Activated CD4-positive, alpha-beta T cell treated with anti-CD3 and anti-CD28 coated beads, Interleukin-2, amount 10 ng/mL, durations not matched to agents 7 days and 5 days (primary cell): Measurements from ENCODE around the gene SAMD10. TPM values are rescaled to one million over a fixed set of nuclear protein-coding genes. Genes with fewer than 3 reads are reported as not detected.
A peak's percentile ranks its signal among the peaks of the same experiment; 100 is the strongest.
"Not testable (repeated sequence)": the region's sequence is repeated elsewhere in the genome, so short reads cannot be mapped to it uniquely, and the experiment has no call there.

ENCODE experiments used
- CTCF ChIA-PET: fragments of 350-600 bp; sonication (Branson Sonifier 250); formaldehyde crosslinking; loops from one replicate; lab custom pipeline; 2021; ENCODE audit warnings: antibody characterized with exemption; lab: Charles Lee
- POLR2A ChIA-PET: fragments of 350-600 bp; sonication (Branson Sonifier 250); formaldehyde crosslinking; loops from one replicate; lab custom pipeline; 2021; ENCODE audit warnings: antibody characterized with exemption; lab: Charles Lee
- DNase-seq: peaks from one replicate; pipeline ENCODE4 v3.0.0-alpha.2; 2020
- H3K27ac Mint-ChIP-seq: one replicate; pipeline ENCODE4 v1.8.0; 2021; ENCODE audit warnings: mild to moderate bottlenecking, moderate library complexity, mixed read lengths
- H3K27me3 Mint-ChIP-seq: one replicate; pipeline ENCODE4 v1.8.0; 2021; ENCODE audit warnings: mixed read lengths
- H3K36me3 Mint-ChIP-seq: one replicate; pipeline ENCODE4 v1.8.0; 2021; ENCODE audit warnings: low read depth, mixed read lengths
- H3K4me1 Mint-ChIP-seq: one replicate; pipeline ENCODE4 v1.8.0; 2021; ENCODE audit warnings: mixed read lengths
- H3K4me3 Mint-ChIP-seq: one replicate; pipeline ENCODE4 v1.8.0; 2021; ENCODE audit warnings: mild to moderate bottlenecking, moderate library complexity, mixed read lengths
- H3K9me3 Mint-ChIP-seq: one replicate; pipeline ENCODE4 v1.8.0; 2021; ENCODE audit warnings: mixed read lengths
- total RNA-seq, 2 experiments: library from RNA; stranded (reverse); gene quantifications; one replicate each; pipeline ENCODE4 v1.2.3, GENCODE V29; 2021

The SAMD10 gene
- total RNA-seq, 2 experiments from 2014 or later = 16.3 to 17.2 TPM

- Mint-ChIP-seq H3K4me3 (no peak overlapping the region), H3K4me1 (peaks cover 29% of the 10 kb centered on the region), H3K27ac (no peak overlapping the region), H3K9me3 (peaks cover 2% of the 10 kb centered on the region), H3K36me3 (peaks cover 42% of the 10 kb centered on the region), H3K27me3 (no peaks in the 10 kb centered on the region)
- POLR2A ChIA-PET = no interaction called here
- CTCF ChIA-PET = no interaction called here
- DNase-seq = no peak
Observed at GRCh38 chr20:63940071-63940471, 39.4 kb downstream of the SAMD10 start.

GRCh38 chr20:63939061-63939935 is 40.1 kb downstream of the SAMD10 start:
- Mint-ChIP-seq H3K36me3 (peaks cover 46% of the 10 kb centered on the region), H3K27me3 (no peaks in the 10 kb centered on the region), H3K4me3 (no peak overlapping the region), H3K9me3 (peaks cover 2% of the 10 kb centered on the region), H3K27ac (peak overlapping the region; percentile 19), H3K4me1 (peaks cover 26% of the 10 kb centered on the region)
- POLR2A ChIA-PET = no interaction called here
- CTCF ChIA-PET = interaction anchor here (1.8 kb wide), 1 partner anchor 65 kb away, joined by 3 read pairs; no protein-coding TSS in a partner anchor
- no peak for DNase-seq

DNA sequence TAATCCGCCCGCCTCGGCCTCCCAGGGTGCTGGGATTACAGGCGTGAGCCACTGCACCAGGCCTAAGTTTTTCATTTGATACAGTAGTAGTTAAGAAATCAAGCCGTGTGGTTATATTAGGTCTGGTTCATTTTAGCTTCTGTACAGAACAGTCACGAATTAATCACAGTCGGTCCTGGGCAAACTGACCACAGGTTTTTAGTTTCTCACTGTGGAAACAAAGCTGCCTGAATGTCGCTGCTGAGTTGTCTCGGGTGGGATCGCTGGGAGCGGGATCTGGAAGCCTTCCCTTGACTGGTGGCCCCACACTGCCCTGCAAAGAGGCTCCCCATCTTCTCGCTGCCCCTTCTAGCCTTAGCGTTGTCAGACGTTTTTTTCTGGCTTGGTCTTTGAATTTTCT is 41.8 kb downstream of the SAMD10 start:
- Mint-ChIP-seq H3K9me3 (peaks cover 2% of the 10 kb centered on the region), H3K4me1 (peaks cover 20% of the 10 kb centered on the region), H3K4me3 (no peak overlapping the region), H3K27me3 (no peaks in the 10 kb centered on the region), H3K36me3 (peaks cover 46% of the 10 kb centered on the region), H3K27ac (no peak overlapping the region)
- no peak for DNase-seq
- ChIA-PET CTCF (interaction anchor here (0.6 to 1.4 kb wide), 3 partner anchors 16 to 41 kb away, joined by 3 to 4 read pairs (median 3); no protein-coding TSS in a partner anchor), POLR2A (no interaction called here)

DNA sequence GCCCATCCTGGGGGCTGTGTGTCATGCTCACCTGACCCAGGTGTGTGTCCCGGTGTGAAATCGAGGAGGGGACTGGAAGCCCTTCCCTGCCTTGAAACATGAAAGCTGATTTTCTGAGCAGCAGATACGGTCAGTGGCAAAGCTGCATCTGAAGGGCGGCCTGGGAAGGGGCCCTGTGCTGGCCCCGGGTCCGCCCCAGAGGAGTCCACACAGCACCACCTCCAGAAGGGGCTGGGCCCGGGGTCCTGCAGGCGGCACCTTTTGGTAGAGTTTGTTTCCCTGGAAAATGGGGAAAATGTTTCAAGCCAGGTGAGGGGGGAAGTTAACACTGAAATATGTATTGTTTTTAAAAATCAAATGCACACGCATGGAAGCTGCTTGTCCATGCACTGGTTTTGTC is 44.0 kb downstream of the SAMD10 start:
- POLR2A ChIA-PET = no interaction called here

GRCh38 chr20:63934271-63935068 is 45.0 kb downstream of the SAMD10 start:
- ChIA-PET POLR2A (no interaction called here), CTCF (interaction anchor here (0.9 kb wide), 1 partner anchor 11 kb away, joined by 3 read pairs; no protein-coding TSS in a partner anchor)
- no peak overlapping the region for H3K4me3 Mint-ChIP-seq
- no peak for DNase-seq
- H3K9me3 Mint-ChIP-seq = no peaks in the 10 kb centered on the region
- H3K27me3 Mint-ChIP-seq = no peaks in the 10 kb centered on the region
- no peak overlapping the region for H3K27ac Mint-ChIP-seq
- peaks cover 3% of the 10 kb centered on the region for H3K4me1 Mint-ChIP-seq
- H3K36me3 Mint-ChIP-seq = peaks cover 47% of the 10 kb centered on the region

More for the DNA sequence above, 44.0 kb downstream of the SAMD10 start:
- H3K27me3 Mint-ChIP-seq = no peaks in the 10 kb centered on the region
- peaks cover 4% of the 10 kb centered on the region for H3K4me1 Mint-ChIP-seq
- CTCF ChIA-PET = no interaction called here
- H3K36me3 Mint-ChIP-seq = peaks cover 49% of the 10 kb centered on the region
- peak; percentile 3 for DNase-seq
- H3K4me3 Mint-ChIP-seq = no peak overlapping the region
- no peak overlapping the region for H3K27ac Mint-ChIP-seq
- no peaks in the 10 kb centered on the region for H3K9me3 Mint-ChIP-seq

- ChIA-PET POLR2A (no interaction called here), CTCF (interaction anchor here (1.2 kb wide), 1 partner anchor 12 kb away, joined by 3 read pairs; no protein-coding TSS in a partner anchor)
- Mint-ChIP-seq H3K27ac (no peak overlapping the region), H3K36me3 (peaks cover 54% of the 10 kb centered on the region), H3K9me3 (no peaks in the 10 kb centered on the region), H3K4me3 (no peak overlapping the region), H3K27me3 (no peaks in the 10 kb centered on the region), H3K4me1 (peaks cover 3% of the 10 kb centered on the region)
- no peak for DNase-seq
Observed at GRCh38 chr20:63933646-63934045, 45.8 kb downstream of the SAMD10 start.

GRCh38 chr20:63932606-63933160 is 46.8 kb downstream of the SAMD10 start:
- H3K4me1 Mint-ChIP-seq = peaks cover 2% of the 10 kb centered on the region
- no peaks in the 10 kb centered on the region for H3K27me3 Mint-ChIP-seq
- H3K36me3 Mint-ChIP-seq = peaks cover 56% of the 10 kb centered on the region
- ChIA-PET POLR2A (no interaction called here), CTCF (interaction anchor here (1.2 to 1.5 kb wide), 2 partner anchors 11 to 19 kb away, joined by 3 to 5 read pairs; no protein-coding TSS in a partner anchor)
- no peaks in the 10 kb centered on the region for H3K9me3 Mint-ChIP-seq
- no peak for DNase-seq
- H3K4me3 Mint-ChIP-seq = no peak overlapping the region
- no peak overlapping the region for H3K27ac Mint-ChIP-seq

GRCh38 chr20:63931735-63932134 is 47.7 kb downstream of the SAMD10 start:
- Mint-ChIP-seq H3K27me3 (no peaks in the 10 kb centered on the region), H3K27ac (no peak overlapping the region), H3K4me1 (no peaks in the 10 kb centered on the region), H3K9me3 (no peaks in the 10 kb centered on the region), H3K4me3 (no peak overlapping the region), H3K36me3 (peaks cover 58% of the 10 kb centered on the region)
- CTCF ChIA-PET = interaction anchor here (1.5 kb wide), 1 partner anchor 18 kb away, joined by 5 read pairs; no protein-coding TSS in a partner anchor
- DNase-seq = no peak
- POLR2A ChIA-PET = no interaction called here

GRCh38 chr20:63930971-63931553 is 48.4 kb downstream of the SAMD10 start:
- peaks cover 2% of the 10 kb centered on the region for H3K4me1 Mint-ChIP-seq
- peaks cover 60% of the 10 kb centered on the region for H3K36me3 Mint-ChIP-seq
- H3K27ac Mint-ChIP-seq = no peak overlapping the region
- H3K4me3 Mint-ChIP-seq = no peak overlapping the region
- no peaks in the 10 kb centered on the region for H3K27me3 Mint-ChIP-seq
- H3K9me3 Mint-ChIP-seq = no peaks in the 10 kb centered on the region
- no peak for DNase-seq
- POLR2A ChIA-PET = no interaction called here
- CTCF ChIA-PET = no interaction called here

- CTCF ChIA-PET = interaction anchor here (2.0 kb wide), 1 partner anchor 109 kb away, joined by 8 read pairs; no protein-coding TSS in a partner anchor
- DNase-seq, H3K9me3 Mint-ChIP-seq, H3K4me1 Mint-ChIP-seq, H3K4me3 Mint-ChIP-seq, POLR2A ChIA-PET, H3K27ac Mint-ChIP-seq, H3K27me3 Mint-ChIP-seq: not testable (repeated sequence)
- H3K36me3 Mint-ChIP-seq = peaks cover 54% of the 10 kb centered on the region
Observed at GRCh38 chr20:63929473-63929883, 50.0 kb downstream of the SAMD10 start.

- H3K4me1 Mint-ChIP-seq = peaks cover 6% of the 10 kb centered on the region
- POLR2A ChIA-PET = no interaction called here
- H3K27me3 Mint-ChIP-seq = no peaks in the 10 kb centered on the region
- no peaks in the 10 kb centered on the region for H3K9me3 Mint-ChIP-seq
- H3K36me3 Mint-ChIP-seq = peaks cover 50% of the 10 kb centered on the region
- H3K4me3 Mint-ChIP-seq = no peak overlapping the region
- CTCF ChIA-PET = interaction anchor here (0.9 to 2.0 kb wide), 4 partner anchors 13 to 392 kb away, joined by 3 to 8 read pairs (median 3); partner anchors contain the start of gene PTK6
- no peak for DNase-seq
- peak overlapping the region; percentile 25 for H3K27ac Mint-ChIP-seq
Observed at GRCh38 chr20:63929071-63929470, 50.4 kb downstream of the SAMD10 start.

DNA sequence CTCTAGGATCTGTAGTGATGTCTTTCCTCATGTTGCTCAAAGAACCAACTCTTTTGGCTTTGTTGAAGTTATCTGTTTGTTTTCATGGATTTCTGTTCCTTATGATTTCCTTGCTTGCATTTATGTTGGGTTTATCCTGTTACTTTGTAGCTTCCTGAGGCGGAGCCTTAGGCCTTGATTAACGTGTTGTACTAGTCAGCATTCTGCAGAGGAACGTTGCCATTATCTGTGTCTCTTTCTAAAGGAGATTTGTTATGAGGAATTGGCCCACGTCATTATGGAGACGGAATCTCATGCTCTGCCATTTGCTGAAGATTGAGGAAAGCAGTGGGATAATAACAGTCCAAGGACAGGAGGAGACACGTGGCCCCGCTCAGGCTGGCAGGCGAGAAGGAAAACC is 53.1 kb downstream of the SAMD10 start:
- DNase-seq = no peak
- Mint-ChIP-seq H3K9me3 (no peaks in the 10 kb centered on the region), H3K4me1 (peaks cover 10% of the 10 kb centered on the region), H3K27ac (no peak overlapping the region), H3K36me3 (peaks cover 42% of the 10 kb centered on the region), H3K27me3 (no peaks in the 10 kb centered on the region), H3K4me3 (no peak overlapping the region)
- POLR2A ChIA-PET = no interaction called here
- CTCF ChIA-PET = interaction anchor here (1.8 kb wide), 1 partner anchor 15 kb away, joined by 5 read pairs; no protein-coding TSS in a partner anchor
